Measurements from ENCODE around the gene CFI.

DNA sequence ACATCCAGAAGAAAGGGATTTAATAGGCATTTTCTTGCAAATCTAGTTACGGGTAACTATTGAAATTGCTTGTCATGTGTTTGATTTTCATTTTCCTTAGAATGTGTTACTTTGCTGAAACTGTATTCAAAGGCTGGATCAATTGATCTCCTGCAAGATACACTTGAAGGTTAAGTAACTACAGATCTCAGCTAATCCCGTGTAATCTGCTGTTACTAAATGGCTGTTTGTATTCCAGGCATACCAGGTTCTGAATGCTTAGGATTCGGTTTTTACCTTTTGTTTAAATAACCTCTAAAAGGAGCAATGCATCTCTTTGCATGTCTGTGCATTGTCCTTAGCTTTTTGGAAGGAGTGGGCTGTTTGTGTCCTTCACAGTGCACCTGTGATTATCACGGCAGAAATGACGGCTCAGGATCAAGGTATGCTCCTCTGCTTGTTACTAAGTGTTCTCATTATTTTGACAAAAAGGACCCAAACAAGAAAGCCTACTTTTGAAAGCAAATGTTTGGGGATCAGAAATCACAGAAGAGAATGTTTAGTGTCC, 46.2 kb upstream of the CFI start, which contains the start of gene LRIT3:
- TF ChIP-seq, protein P1, sequence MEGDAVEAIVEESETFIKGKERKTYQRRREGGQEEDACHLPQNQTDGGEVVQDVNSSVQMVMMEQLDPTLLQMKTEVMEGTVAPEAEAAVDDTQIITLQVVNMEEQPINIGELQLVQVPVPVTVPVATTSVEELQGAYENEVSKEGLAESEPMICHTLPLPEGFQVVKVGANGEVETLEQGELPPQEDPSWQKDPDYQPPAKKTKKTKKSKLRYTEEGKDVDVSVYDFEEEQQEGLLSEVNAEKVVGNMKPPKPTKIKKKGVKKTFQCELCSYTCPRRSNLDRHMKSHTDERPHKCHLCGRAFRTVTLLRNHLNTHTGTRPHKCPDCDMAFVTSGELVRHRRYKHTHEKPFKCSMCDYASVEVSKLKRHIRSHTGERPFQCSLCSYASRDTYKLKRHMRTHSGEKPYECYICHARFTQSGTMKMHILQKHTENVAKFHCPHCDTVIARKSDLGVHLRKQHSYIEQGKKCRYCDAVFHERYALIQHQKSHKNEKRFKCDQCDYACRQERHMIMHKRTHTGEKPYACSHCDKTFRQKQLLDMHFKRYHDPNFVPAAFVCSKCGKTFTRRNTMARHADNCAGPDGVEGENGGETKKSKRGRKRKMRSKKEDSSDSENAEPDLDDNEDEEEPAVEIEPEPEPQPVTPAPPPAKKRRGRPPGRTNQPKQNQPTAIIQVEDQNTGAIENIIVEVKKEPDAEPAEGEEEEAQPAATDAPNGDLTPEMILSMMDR (IDR thresholded peaks at IDR 0.05) = no peak
- no peak for TF ChIP-seq POLR2A (IDR thresholded peaks at IDR 0.05)

Measured in lower leg skin (tissue), 3 donors.